Loucy (cell line): ENCODE results near the gene GGPS1.
A peak's percentile ranks its signal among the peaks of the same experiment; 100 is the strongest.

Source experiments
- H2AFZ ChIP-seq: fragments of 200-600 bp; sonication (generic); 2 replicates; pipeline ENCODE4 v1.6.0; 2016; ENCODE audit warnings: antibody characterized with exemption, mild to moderate bottlenecking, low read length, moderate library complexity
- H3F3A ChIP-seq: fragments of 200-600 bp; 2 replicates; pipeline ENCODE4 v1.6.0; 2016; ENCODE audit warnings: antibody characterized with exemption, low read depth, mild to moderate bottlenecking
- H3K27me3 ChIP-seq: fragments of 200-600 bp; sonication (generic); 2 replicates; pipeline ENCODE4 v1.6.1; 2014; ENCODE audit warnings: low read length, mild to moderate bottlenecking; ENCODE audit not compliant: insufficient read depth, poor library complexity, severe bottlenecking
- H3K36me3 ChIP-seq: fragments of 200-600 bp; sonication (generic); 2 replicates; pipeline ENCODE4 v1.6.1; 2016; ENCODE audit warnings: low read length; ENCODE audit not compliant: insufficient read depth
- H3K4me1 ChIP-seq: fragments of 200-600 bp; sonication (generic); 2 replicates; pipeline ENCODE4 v1.5.1; 2014; ENCODE audit warnings: low read length, mild to moderate bottlenecking; ENCODE audit not compliant: insufficient read depth, poor library complexity, severe bottlenecking
- H3K4me2 ChIP-seq: fragments of 200-600 bp; sonication (generic); 2 replicates; pipeline ENCODE4 v1.6.0; 2014; ENCODE audit warnings: antibody characterized with exemption, low read length, low read depth, mild to moderate bottlenecking; ENCODE audit not compliant: poor library complexity, severe bottlenecking
- H3K4me3 ChIP-seq: fragments of 200-600 bp; sonication (generic); 2 replicates; pipeline ENCODE4 v1.5.1; 2014; ENCODE audit warnings: low read length, mild to moderate bottlenecking, mixed read lengths; ENCODE audit not compliant: poor library complexity, severe bottlenecking
- H3K79me2 ChIP-seq: fragments of 200-600 bp; sonication (generic); 2 replicates; pipeline ENCODE4 v1.6.1; 2014; ENCODE audit warnings: low read length; ENCODE audit not compliant: insufficient read depth
- H3K9ac ChIP-seq: fragments of 200-600 bp; sonication (generic); 2 replicates; pipeline ENCODE4 v1.6.0; 2014; ENCODE audit warnings: mild to moderate bottlenecking, low read depth, low read length, moderate library complexity; ENCODE audit not compliant: poor library complexity, severe bottlenecking
- H3K9me2 ChIP-seq: fragments of 200-600 bp; sonication (generic); replicated peaks from 2 replicates; pipeline ENCODE4 v1.6.1; 2016; ENCODE audit warnings: low read depth, low read length, mixed read lengths
- H3K9me3 ChIP-seq: fragments of 200-600 bp; sonication (generic); 2 replicates; pipeline ENCODE4 v1.6.1; 2014; ENCODE audit warnings: mild to moderate bottlenecking, antibody characterized with exemption, low read length, low read depth; ENCODE audit not compliant: insufficient read depth
- H4K20me1 ChIP-seq: fragments of 200-600 bp; sonication (generic); 2 replicates; pipeline ENCODE4 v1.6.0; 2014; ENCODE audit warnings: antibody characterized with exemption, low read length, mild to moderate bottlenecking; ENCODE audit not compliant: insufficient read depth, poor library complexity, severe bottlenecking
- CTCF ChIP-seq: fragments of 200-600 bp; sonication (generic); conservative IDR thresholded peaks from 2 replicates; pipeline ENCODE4 v1.5.1; 2014; ENCODE audit warnings: mild to moderate bottlenecking, antibody characterized with exemption, low read length
- EZH2phosphoT487 ChIP-seq: fragments of 200-600 bp; IDR thresholded peaks from 2 replicates; pipeline ENCODE4 v1.6.1; 2018; ENCODE audit warnings: antibody characterized with exemption, mild to moderate bottlenecking, moderate library complexity, borderline replicate concordance

The GGPS1 gene

DNA sequence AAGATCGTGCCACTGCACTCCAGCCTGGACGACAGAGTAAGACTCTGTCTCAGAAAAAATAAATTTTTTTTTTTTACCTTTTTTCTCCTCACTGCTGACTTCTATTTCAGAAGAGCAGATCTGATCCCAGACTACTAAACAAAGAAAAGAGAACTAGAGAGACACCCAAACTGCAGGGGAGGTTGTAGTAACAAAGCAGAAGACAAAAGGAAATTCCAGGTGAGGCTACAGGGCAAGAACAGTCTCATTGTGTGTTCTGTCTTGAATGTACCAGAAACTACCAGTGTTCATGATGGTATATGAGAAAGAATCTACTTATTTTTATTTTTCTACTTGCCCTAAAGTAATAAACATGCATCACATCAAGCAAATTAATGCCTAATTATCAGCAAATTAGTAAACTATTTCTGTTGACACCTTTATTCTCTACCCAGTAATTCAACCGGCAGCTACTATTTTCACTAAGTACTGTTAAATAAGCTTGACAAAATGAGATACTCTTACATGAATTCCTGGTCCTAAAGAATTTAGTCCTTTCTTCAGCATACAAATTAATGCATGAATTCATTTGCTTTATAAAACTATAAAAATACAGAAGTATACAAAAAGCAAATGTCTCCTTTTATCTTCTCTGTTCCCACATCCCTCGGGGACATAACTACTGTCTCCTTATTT is 41.0 kb upstream of the GGPS1 start:
- Histone ChIP-seq H3K4me1 (peaks cover 30% of the 10 kb centered on the region), H4K20me1 (peaks cover 89% of the 10 kb centered on the region), H3K9me3 (no peaks in the 10 kb centered on the region), H3K36me3 (no peaks in the 10 kb centered on the region), H3K4me3 (no peak overlapping the region), H3K9me2 (no peaks in the 10 kb centered on the region), H3K79me2 (peaks cover 97% of the 10 kb centered on the region), H3K9ac (no peak overlapping the region), H2AFZ (no peak overlapping the region), H3F3A (no peaks in the 10 kb centered on the region), H3K4me2 (peak overlapping the region; percentile 9), H3K27me3 (no peaks in the 10 kb centered on the region)
- TF ChIP-seq EZH2phosphoT487 = no peak
- no peak for TF ChIP-seq CTCF

- TF ChIP-seq EZH2phosphoT487 = no peak
- no peak for TF ChIP-seq CTCF
- Histone ChIP-seq H4K20me1 (peaks cover 88% of the 10 kb centered on the region), H3K79me2 (peaks cover 99% of the 10 kb centered on the region), H3K9ac (no peak overlapping the region), H3K4me1 (peaks cover 25% of the 10 kb centered on the region), H3K4me2 (no peak overlapping the region), H3K36me3 (no peaks in the 10 kb centered on the region), H2AFZ (no peak overlapping the region), H3F3A (no peaks in the 10 kb centered on the region), H3K27me3 (no peaks in the 10 kb centered on the region), H3K4me3 (no peak overlapping the region), H3K9me2 (no peaks in the 10 kb centered on the region), H3K9me3 (no peaks in the 10 kb centered on the region)
Measured at GRCh38 chr1:235289859-235290739, 38.3 kb upstream of the GGPS1 start.

GRCh38 chr1:235290740-235291502 is 37.4 kb upstream of the GGPS1 start:
- Histone ChIP-seq H3K4me1 (peaks cover 28% of the 10 kb centered on the region), H3K9ac (no peak overlapping the region), H3K79me2 (peaks cover 99% of the 10 kb centered on the region), H2AFZ (no peak overlapping the region), H3K4me2 (no peak overlapping the region), H3K4me3 (no peak overlapping the region), H3K9me3 (peaks cover 2% of the 10 kb centered on the region; the same call in 1 of the 2 replicates), H3K27me3 (no peaks in the 10 kb centered on the region), H4K20me1 (peaks cover 84% of the 10 kb centered on the region), H3K36me3 (peaks cover 1% of the 10 kb centered on the region; the same call in 1 of the 2 replicates), H3F3A (peaks cover 2% of the 10 kb centered on the region; the same call in 1 of the 2 replicates), H3K9me2 (no peaks in the 10 kb centered on the region)
- TF ChIP-seq CTCF = no peak
- no peak for TF ChIP-seq EZH2phosphoT487
